ENCODE measurements around the gene GPR149.
"Not testable (repeated sequence)": the region's sequence is repeated elsewhere in the genome, so short reads cannot be mapped to it uniquely, and the experiment has no call there.

Gene GPR149, protein sequence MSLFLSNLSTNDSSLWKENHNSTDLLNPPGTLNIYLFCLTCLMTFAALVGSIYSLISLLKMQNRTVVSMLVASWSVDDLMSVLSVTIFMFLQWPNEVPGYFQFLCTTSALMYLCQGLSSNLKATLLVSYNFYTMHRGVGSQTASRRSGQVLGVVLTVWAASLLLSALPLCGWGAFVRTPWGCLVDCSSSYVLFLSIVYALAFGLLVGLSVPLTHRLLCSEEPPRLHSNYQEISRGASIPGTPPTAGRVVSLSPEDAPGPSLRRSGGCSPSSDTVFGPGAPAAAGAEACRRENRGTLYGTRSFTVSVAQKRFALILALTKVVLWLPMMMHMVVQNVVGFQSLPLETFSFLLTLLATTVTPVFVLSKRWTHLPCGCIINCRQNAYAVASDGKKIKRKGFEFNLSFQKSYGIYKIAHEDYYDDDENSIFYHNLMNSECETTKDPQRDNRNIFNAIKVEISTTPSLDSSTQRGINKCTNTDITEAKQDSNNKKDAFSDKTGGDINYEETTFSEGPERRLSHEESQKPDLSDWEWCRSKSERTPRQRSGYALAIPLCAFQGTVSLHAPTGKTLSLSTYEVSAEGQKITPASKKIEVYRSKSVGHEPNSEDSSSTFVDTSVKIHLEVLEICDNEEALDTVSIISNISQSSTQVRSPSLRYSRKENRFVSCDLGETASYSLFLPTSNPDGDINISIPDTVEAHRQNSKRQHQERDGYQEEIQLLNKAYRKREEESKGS

DNA sequence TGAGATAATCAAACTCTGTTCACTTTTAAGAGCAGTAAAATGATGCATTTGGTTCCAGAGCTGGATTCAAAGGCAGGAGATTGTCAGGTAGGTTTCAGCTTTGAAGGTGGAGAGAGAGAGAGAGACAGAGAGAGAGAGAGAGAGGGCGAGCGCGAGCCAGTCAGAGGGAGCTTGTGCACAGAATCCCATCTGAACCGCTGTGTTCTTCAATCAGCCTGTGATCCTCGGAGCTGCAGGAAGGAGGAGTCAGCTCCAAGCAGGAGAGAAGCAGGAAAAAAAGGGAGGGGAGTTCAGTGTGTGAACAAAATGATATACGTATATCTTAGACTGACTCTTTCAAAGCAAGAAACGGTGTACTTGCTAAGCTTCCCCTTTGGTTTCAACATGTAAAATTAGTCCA, at the start of gene GPR149:
Gene GPR149 (minus strand): TSS at position 177 of the 400 bp plus-strand sequence. CDS start 575 bp downstream, outside the sequence.
- no peak for DNase-seq

DNA sequence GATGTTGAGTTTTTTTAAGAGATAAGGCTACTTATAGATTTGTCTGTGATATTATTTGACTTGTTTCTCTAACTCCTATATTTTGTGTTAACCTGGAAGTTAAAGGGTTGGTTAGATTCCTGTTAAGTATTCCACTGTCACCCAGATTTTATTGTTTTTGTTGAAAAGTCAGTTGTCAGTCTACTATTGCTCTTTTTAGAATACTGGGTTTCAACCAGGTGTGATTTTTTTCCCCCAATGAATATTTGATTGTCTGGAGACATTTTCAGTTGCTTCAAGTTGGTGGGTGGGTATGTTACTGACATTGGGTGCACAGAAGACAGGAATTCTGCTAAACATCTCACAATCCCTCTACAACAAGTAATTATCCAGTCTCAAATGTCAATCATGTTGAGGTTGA, 43.8 kb upstream of the GPR149 start:
- no peak for DNase-seq

DNA sequence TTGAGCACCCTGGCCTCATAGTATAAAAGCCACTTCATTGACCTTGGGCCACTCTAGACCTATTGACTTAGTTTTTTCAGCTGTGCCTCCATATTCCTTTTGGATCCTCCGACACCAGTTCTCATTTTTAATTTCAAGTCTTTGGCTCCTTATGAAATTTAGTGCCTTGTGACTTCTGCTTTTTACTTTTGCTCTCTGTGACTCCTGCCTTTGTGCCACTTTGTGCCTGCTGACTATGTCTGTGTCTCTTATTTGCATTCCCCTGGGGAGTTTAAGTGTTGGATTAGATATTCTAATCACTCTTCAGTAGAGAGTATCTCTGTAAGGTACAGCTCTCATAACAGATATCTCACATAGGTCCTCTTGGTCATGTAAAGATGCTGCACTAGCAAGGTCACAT, 39.6 kb upstream of the GPR149 start:
- DNase-seq = no peak

DNA sequence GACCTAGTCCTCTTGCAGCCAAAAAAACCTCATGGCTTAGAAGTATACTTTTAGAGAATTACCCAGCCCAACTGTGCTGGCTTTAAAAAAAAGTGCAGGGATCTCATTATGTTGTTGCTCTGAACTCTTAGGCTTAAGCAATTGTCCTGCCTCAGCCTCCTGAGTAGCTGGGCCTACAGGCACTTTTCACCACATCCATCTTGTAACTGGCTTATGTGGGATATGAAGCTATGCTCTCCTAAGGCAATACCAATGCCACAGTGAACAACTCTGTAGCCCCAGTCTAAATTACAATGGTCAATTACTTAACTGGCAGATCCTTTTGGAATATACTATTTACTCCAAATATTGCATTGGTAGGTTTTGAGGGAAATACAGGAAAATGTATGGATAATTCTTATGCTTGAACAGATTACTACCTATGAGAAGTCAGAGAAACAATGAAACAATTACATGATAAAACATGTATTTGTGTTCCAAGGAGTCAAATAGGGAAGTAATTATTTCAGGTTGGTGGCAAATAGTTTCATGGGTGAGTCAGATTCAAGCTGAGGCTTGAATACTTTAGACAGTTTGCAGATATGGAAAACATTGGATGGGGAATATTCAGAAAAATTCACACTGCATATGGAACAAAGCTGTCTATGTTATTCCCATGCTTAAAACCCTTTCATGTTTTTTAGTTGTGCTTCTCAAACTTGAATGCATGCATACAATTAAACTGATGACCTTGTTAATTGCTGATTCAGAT, 34.6 kb upstream of the GPR149 start:
- no peak for DNase-seq

DNA sequence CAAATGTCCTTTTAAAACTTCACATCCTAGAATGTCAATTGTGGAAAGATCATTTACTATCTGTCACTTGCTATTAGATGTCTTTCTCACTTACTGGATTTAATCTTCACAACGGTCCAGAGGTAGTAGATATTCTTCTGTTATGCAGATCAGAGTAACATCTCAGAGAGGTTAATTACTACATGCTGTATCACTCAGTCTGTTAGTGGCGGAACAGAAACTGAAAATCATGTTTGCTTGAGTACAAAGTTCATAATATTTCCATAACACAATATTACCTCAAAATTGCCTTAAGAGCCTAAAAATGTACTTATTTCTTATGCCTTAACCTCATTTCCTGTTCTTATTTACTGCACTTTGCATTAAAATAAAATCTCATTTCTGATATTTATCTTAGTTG, 28.6 kb upstream of the GPR149 start:
- DNase-seq = no peak

DNA sequence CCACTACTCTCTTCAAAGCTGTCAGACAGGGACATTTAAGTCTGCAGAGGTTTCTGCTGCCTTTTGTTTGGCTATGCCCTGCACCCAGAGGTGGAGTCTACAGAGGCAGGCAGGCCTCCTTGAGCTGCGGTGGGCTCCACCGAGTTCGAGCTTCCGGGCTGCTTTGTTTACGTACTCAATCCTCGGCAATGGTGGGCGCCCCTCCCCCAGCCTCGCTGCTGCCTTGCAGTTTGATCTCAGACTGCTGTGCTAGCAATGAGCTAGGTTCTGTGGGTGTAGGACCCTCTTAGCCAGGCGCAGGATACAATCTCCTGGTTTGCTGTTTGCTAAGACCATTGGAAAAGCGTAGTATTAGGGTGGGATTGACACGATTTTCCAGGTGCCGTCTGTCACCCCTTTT, 9.1 kb upstream of the GPR149 start:
- not testable (repeated sequence) for DNase-seq

DNA sequence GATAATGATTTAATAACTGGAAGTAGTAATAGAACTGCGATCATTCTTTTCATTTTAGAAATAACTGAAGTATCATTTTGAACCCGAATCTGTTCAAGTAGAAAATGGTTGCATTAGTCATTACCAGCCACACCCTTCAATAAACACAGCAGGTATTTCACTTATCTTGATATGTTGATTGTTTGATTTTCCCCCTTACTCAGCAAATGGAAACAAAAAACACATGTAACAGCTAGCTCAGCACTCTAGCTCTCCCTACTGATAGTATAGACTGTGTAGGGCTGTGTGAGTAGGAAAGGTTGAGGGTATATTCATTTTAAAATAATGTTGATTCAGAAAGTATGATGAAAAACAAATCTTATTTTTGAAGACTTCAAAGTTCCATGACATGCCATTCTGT, 1.1 kb upstream of the GPR149 start:
- no peak for DNase-seq

DNA sequence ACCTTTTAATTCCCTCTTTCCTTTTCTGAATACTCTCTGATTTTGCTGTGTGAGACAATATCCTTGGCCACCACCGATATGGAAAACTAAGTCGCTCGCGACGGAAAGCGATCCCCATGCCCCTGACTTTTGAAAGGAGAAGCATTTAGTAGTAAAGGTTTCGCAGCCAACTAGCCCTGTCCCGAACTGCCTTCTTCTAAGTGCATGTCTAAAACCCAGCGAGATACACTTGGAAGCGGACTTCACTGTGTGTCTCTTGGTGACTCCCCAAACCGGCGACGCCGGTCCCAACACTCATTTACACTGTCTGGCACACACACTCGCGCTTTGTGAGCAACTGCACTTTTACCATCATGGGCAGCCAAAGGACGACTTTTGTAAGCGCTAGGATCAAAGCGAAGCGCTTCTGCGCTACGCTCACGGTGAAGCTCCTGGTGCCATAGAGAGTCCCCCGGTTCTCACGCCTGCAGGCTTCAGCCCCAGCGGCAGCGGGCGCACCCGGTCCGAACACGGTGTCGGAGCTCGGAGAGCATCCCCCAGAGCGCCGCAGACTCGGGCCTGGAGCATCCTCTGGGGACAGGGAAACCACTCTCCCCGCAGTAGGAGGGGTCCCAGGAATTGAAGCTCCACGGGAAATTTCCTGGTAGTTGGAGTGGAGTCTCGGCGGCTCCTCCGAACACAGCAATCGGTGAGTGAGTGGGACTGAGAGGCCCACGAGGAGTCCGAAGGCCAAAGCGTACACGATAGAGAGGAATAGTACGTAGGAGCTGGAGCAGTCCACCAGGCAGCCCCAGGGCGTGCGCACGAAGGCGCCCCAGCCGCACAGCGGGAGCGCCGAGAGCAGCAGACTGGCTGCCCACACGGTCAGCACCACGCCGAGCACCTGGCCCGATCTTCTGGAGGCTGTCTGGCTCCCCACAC, 1.4 kb downstream of the GPR149 start:
- no peak for DNase-seq

DNA sequence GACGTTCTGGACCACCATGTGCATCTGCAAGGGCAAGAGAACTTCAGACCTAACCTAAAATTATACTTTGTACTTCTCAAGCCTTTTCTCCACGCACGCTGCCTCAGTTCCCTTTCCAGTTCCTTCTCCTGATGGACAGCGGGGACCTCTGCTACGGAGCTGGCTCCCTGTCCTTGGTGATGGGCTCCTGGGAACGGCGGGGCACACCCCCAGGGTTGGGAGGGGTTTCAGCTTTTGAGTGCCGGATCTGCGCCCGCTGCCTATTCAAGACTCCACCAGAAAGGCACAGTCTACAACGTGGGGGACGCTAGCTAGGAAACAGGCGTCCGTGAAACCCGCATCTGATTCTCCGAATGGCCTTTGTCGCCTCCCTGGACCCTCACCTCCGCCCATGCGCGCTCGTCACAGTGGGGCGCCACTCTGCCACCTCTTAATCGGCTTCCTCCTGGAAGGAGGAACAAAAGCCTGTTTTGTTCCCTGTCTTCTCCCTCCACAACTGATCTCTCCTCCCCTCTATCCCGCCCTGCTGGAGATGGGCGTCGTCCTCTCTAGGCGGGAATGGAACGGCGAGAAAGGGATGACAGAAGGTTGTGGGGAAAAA, 2.2 kb downstream of the GPR149 start:
- DNase-seq = no peak

DNA sequence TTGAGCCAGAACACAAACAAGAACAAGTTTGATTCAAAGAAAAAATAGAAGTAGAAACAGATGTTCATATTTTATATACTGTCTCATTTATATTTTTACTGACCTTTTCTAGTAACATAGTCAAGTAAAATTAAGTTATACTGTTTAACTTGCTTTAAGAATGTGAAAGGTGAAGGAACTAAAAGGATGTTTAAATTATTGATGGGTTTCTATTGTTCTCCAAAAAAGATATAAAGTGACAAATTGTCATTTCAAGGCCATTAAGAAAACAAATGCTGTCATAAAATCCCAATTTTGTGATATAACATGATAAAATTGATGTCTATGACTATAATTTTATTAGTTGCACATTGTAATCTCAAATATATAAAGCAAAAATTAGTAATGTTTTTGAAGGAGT, 7.3 kb downstream of the GPR149 start:
- DNase-seq = no peak

DNA sequence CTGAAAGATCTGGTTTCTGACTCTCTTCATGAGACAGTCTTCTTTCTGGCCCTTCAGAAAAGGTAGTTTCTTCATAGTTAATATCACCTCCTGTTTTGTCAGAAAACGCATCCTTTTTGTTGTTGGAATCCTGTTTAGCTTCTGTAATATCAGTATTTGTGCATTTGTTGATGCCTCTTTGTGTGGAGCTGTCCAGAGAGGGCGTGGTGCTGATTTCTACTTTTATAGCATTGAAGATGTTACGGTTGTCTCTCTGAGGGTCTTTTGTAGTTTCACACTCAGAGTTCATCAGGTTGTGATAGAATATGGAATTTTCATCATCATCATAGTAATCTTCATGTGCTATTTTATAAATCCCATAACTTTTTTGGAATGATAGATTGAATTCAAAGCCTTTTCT, 8.9 kb downstream of the GPR149 start:
- no peak for DNase-seq

DNA sequence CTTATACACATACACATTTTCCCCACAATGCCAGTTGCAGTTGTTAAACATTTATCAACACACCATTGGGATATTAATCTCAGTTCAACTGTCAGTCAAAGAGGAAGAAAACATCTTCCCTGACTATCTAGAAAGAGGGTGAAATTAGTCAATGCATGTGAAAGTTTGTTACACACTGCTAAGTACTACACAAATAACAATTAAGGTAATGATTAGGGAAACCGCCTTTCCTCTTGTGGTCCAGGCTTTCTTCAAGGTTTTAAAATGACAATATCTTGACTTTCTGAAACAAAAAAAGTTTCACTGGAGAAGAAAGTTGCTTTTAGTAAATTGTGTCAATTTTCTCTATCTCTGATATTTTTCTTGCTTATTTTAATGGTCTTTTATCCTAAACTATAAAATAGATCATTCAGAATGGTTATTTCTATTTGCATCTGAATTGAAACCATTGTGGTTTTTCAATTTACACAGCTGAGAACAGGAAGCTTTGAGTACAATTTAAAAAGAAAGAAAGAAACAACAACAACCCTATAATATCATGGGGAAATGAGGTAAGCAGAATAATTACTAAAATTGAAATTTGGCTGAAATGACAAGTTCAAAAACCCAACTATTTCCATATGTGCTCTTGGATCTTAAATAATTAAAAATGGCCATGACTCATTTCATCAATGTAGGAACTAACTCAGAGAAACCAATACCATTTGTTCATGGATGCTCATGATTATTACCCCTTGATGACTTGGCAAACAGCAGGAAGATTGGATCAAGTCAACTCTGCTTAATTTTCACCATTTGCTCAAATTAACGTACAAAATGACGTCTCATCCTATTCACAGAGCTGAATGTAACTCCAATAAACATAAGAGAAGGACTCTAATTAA, 31.7 kb downstream of the GPR149 start:
- DNase-seq = no peak

DNA sequence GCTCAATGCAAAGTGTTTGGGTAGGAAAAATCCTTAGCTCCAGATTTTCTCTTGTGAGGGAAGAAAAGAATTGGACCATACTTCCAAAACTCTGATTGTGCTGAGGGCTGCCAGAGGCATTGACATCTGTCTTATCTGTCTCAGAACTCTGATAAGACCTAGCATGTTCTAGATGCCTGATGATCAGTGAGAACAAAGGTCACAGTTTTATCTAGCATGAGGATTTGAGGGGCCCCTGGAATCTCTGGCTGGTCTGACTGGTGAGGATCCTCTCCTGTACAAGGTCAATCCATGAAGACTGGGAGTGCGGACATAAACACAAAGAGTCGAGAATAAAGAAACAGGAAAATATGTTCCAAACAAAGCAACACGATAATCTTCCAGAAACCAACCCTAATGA, 40.1 kb downstream of the GPR149 start:
- no peak for DNase-seq

DNA sequence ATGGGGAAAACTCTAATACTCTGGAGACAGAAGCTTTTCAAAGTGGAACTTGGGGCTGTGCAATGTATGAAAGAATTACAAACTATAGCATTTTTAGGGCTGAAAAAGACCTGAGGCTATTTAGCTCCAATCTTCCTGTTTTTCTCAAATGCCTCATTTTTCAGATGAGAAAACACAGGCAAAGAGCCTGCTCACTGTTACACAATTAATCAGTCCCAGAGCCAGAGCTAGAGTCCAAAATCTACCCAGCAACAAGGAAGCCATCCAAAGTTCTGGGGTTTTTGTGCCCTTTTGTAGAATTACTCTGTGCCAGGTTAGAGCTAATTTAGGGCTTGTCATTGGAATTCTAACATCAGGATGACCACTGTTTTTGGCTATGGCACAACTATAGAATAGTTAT, 45.5 kb downstream of the GPR149 start:
- no peak for DNase-seq

DNA sequence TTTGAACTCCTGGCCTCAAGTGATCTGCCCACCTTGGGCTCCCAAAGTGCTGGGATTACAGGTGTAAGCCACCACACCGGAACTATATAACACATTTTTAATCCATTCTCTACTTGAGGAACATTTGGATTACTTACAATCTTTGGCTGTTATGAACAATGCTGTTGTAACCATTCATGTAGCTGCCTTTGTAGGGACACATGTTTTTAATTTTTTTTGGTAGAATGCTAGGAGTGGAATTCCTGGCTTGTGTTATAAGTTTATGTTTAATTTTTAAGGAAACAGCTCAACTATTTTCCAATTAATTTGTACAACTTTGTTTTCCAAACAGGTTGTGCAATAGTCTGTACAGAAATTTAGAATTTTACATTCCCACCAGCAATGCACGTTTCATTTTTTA, 51.7 kb downstream of the GPR149 start:
- no peak for DNase-seq

DNA sequence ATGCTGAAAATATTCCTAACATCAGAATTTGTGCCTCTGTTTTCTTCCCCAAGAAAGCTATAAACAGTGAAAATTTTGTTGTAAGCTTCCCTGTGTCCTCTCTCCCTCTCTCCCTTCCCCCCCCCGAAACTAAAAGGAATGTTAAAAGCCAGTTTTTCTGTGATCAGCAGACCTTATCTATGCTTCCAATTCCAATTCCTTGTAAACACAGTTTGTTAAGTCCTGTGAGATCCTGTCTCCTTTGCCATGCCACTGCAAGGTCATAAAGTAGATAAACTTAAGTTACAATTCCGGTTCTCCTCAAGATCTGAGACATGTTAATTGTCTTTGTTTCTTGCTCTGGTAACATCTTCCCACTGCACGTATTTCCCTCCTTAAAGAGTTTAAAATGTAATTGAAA, 62.8 kb downstream of the GPR149 start:
- no peak for DNase-seq

DNA sequence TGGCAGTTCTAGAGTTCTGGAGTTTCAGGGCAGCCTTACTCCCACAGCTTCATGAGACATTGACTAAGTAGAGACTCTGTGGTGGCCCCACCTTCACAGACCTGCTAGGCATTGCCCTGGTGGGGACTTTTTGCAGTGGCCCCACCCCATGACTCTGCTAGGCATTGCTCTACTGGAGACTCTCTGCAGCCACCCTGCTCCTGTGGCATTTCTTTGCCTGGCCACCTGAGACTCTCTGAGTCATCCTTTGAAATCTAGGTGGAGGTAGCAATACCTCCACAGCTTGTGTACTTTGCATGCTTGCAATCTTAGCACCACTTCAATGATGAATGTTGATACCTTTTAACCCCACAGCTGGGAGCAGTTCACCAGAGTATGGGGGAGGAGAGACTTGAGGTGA, 65.1 kb downstream of the GPR149 start:
- DNase-seq = no peak

DNA sequence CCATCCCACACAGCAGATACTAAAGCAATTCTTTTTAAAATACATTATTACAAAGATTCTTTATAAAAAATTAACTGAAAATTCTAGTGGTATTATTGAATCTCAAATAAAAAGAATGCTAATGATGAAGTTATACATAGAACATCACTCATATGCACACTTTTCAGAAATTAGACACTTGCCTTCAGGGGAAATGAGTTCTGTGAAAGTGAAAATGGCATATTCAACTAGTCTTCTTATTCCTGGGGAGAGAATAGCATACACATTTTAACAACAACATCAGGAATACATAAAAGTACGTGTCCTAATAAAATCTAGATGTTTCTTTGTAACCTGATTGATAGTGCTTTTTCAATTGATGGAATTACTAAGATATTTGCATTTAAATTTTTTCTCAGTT, 68.9 kb downstream of the GPR149 start:
- no peak for DNase-seq

DNA sequence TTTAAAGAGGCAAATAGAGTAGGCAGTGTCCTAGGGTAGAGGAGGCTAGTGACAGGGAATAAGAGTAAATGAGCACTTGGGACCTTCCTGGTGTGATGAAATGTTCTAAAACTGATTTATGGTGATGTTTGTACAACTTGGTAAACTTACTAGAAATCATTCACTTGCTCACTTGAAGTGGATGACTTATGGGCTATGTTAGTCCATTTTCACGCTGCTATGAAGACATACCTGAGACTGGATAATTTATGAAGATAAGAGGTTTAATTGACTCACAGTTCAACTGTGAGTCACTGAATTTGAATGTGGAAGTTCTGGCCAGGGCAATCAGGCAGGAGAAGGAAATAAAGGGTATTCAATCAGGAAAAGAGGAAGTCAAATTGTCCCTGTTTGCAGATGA, 74.0 kb downstream of the GPR149 start:
- no peak for DNase-seq

DNA sequence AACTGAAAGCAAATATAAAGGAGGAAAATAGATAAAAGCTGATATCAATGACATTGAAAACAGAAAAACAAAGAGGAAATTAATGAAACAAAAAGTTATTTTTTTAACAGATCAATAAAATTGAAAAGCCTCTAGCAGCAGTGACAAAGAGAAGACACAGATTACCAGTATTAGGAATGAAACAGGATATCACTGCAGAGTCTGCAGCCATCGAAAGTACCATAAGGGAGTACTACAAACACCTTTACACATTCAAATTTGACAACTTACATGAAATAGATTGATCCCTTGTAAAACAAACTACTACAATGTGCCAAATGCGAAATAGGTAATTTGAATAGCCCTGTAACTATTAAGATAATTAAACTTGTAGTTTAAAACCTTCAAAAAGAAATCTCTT, 80.8 kb downstream of the GPR149 start:
- DNase-seq = no peak
